H1 (cell line): Measurements from ENCODE around the gene HTR3D. TPM values are rescaled to one million over a fixed set of nuclear protein-coding genes. Genes with fewer than 3 reads are reported as not detected.

Source experiments
- CTCF ChIA-PET: fragments of 300-600 bp; sonication (Branson Sonifier 250); formaldehyde crosslinking; loops from one replicate; lab custom pipeline; 2021; ENCODE audit not compliant: partially characterized antibody; lab: Charles Lee
- POLR2A ChIA-PET: fragments of 300-600 bp; sonication (Branson Sonifier 250); formaldehyde crosslinking; loops from one replicate; lab custom pipeline; 2021; ENCODE audit warnings: inconsistent platforms; ENCODE audit not compliant: partially characterized antibody; lab: Charles Lee
- DNase-seq, 2 experiments: peaks; one replicate each; pipeline versions ENCODE4 v3.0.0 to v3.0.0-alpha.2; 2010 to 2022; ENCODE audit warnings: low spot score in 2 of 2, low read depth in 1 of 2, mixed read lengths in 1 of 2
- FAIRE-seq: peaks from 2 replicates; lab custom pipeline; 2011; peaks lifted over from hg19 to GRCh38; lab: Jason Lieb, UNC
- H2AFZ ChIP-seq: 2 replicates; pipeline ENCODE4 v1.8.1; 2012; ENCODE audit warnings: low read length, inconsistent platforms
- H2AK5ac ChIP-seq: 2 replicates; pipeline ENCODE4 v1.6.1; 2013; ENCODE audit warnings: low read depth, low read length
- H2BK120ac ChIP-seq: replicated peaks from 2 replicates; pipeline ENCODE3; 2013; ENCODE audit warnings: low read depth, low read length, inconsistent platforms
- H2BK12ac ChIP-seq: 2 replicates; pipeline ENCODE4 v1.6.1; 2013; ENCODE audit warnings: low read depth, low read length
- H2BK15ac ChIP-seq: 2 replicates; pipeline ENCODE4 v1.6.1; 2013; ENCODE audit warnings: low read length
- H2BK20ac ChIP-seq: 2 replicates; pipeline ENCODE4 v1.6.1; 2013; ENCODE audit warnings: low read length
- H2BK5ac ChIP-seq: 2 replicates; pipeline ENCODE4 v1.6.1; 2013; ENCODE audit warnings: low read depth, low read length
- H3K14ac ChIP-seq: 2 replicates; pipeline ENCODE4 v1.6.1; 2013; ENCODE audit warnings: inconsistent platforms; ENCODE audit not compliant: insufficient read length
- H3K18ac ChIP-seq: 2 replicates; pipeline ENCODE4 v1.6.1; 2013; ENCODE audit warnings: low read length; ENCODE audit errors: extremely low read depth
- H3K23ac ChIP-seq: 2 replicates; pipeline ENCODE4 v1.6.1; 2013; ENCODE audit warnings: inconsistent platforms; ENCODE audit not compliant: insufficient read length
- H3K23me2 ChIP-seq: 2 replicates; pipeline ENCODE4 v1.6.1; 2013; ENCODE audit warnings: low read depth, low read length
- H3K27ac ChIP-seq: 2 replicates; pipeline ENCODE4 v1.6.1; 2011; ENCODE audit warnings: low read depth, low read length, inconsistent platforms
- H3K27me3 ChIP-seq, 4 experiments: replicated peaks in 1 of 4; 1 replicate in 1 of 4; 2 replicates in 3 of 4; pipeline versions ENCODE4 v1.6.1 to v1.8.1; 2011 to 2013; ENCODE audit warnings: low read length in 3 of 4, mild to moderate bottlenecking in 3 of 4, inconsistent platforms in 2 of 4, mixed read lengths in 2 of 4, moderate library complexity in 1 of 4; ENCODE audit not compliant: control insufficient read depth in 3 of 4, insufficient read depth in 3 of 4; ENCODE audit errors: extremely low read depth in 1 of 4
- H3K36me3 ChIP-seq, 4 experiments: 2 replicates each; pipeline versions ENCODE4 v1.6.1 to v1.8.1; 2011 to 2013; ENCODE audit warnings: mild to moderate bottlenecking in 4 of 4, low read length in 3 of 4, moderate library complexity in 2 of 4, control low read depth in 1 of 4, inconsistent platforms in 1 of 4; ENCODE audit not compliant: insufficient read depth in 4 of 4, control insufficient read depth in 2 of 4
- H3K4ac ChIP-seq: replicated peaks from 2 replicates; pipeline ENCODE3; 2013; ENCODE audit warnings: low read length, low read depth, mixed read lengths, inconsistent platforms; ENCODE audit not compliant: insufficient read length
- H3K4me1 ChIP-seq, 4 experiments: replicated peaks in 1 of 4; 1 replicate in 1 of 4; 2 replicates in 3 of 4; pipeline versions ENCODE4 v1.6.1 to v1.8.1; 2011 to 2013; ENCODE audit warnings: low read length in 3 of 4, inconsistent platforms in 2 of 4, mixed read lengths in 1 of 4; ENCODE audit not compliant: insufficient read depth in 4 of 4, control insufficient read depth in 3 of 4
- H3K4me2 ChIP-seq, 2 experiments: 2 replicates each; pipeline versions ENCODE4 v1.6.1 to v1.8.1; 2011 to 2013; ENCODE audit warnings: low read depth in 2 of 2, low read length in 2 of 2, control low read depth in 1 of 2, inconsistent platforms in 1 of 2, mild to moderate bottlenecking in 1 of 2; ENCODE audit not compliant: insufficient read depth in 1 of 2
- H3K4me3 ChIP-seq, 4 experiments: fragments of 200-600, 300-600 bp in 1 of 4; sonication (generic), shearing (Covaris generic), sonication (Bioruptor Twin) in 1 of 4; 2 replicates each; pipeline versions ENCODE4 v1.5.1 to v1.8.1; 2011 to 2016; ENCODE audit warnings: low read length in 4 of 4, low read depth in 3 of 4, control low read depth in 2 of 4, inconsistent platforms in 2 of 4, mild to moderate bottlenecking in 2 of 4, mixed read lengths in 1 of 4, moderate library complexity in 1 of 4; ENCODE audit not compliant: insufficient read depth in 2 of 4; ENCODE audit errors: extremely low read depth in 1 of 4
- H3K56ac ChIP-seq: replicated peaks from 2 replicates; pipeline ENCODE3; 2013; ENCODE audit warnings: low read depth, mild to moderate bottlenecking, mixed read lengths, low read length, inconsistent platforms; ENCODE audit not compliant: insufficient read length
- H3K79me1 ChIP-seq: 2 replicates; pipeline ENCODE4 v1.6.1; 2013; ENCODE audit warnings: low read depth, low read length, control low read depth
- H3K79me2 ChIP-seq, 2 experiments: 2 replicates each; pipeline versions ENCODE4 v1.6.1 to v1.8.1; 2012 to 2013; ENCODE audit warnings: low read length in 2 of 2, mild to moderate bottlenecking in 2 of 2, inconsistent platforms in 1 of 2; ENCODE audit not compliant: insufficient read depth in 2 of 2, control insufficient read depth in 1 of 2
- H3K9ac ChIP-seq, 4 experiments: replicated peaks in 1 of 4; 1 replicate in 1 of 4; 2 replicates in 3 of 4; pipeline versions ENCODE4 v1.6.1 to v1.8.1; 2011 to 2013; ENCODE audit warnings: low read depth in 3 of 4, low read length in 3 of 4, control low read depth in 2 of 4, mild to moderate bottlenecking in 2 of 4, moderate library complexity in 2 of 4, inconsistent platforms in 1 of 4; ENCODE audit errors: extremely low read depth in 1 of 4
- H3K9me3 ChIP-seq, 2 experiments: 2 replicates each; pipeline versions ENCODE4 v1.6.1 to v1.8.1; 2012 to 2013; ENCODE audit warnings: mild to moderate bottlenecking in 2 of 2, moderate library complexity in 2 of 2, control low read depth in 1 of 2, inconsistent platforms in 1 of 2, low read depth in 1 of 2, low read length in 1 of 2, mixed read lengths in 1 of 2; ENCODE audit not compliant: insufficient read depth in 2 of 2
- H4K20me1 ChIP-seq, 2 experiments: replicated peaks in 1 of 2; 2 replicates each; pipeline versions ENCODE3 to v1.8.1; 2011 to 2013; ENCODE audit warnings: inconsistent platforms in 2 of 2, low read length in 2 of 2, mild to moderate bottlenecking in 1 of 2; ENCODE audit not compliant: insufficient read depth in 2 of 2, control insufficient read depth in 1 of 2
- H4K5ac ChIP-seq: 2 replicates; pipeline ENCODE4 v1.6.1; 2013; ENCODE audit warnings: low read length, low read depth, mixed read lengths, inconsistent platforms; ENCODE audit not compliant: insufficient read length
- H4K8ac ChIP-seq: 2 replicates; pipeline ENCODE4 v1.8.0; 2013; ENCODE audit warnings: mild to moderate bottlenecking, moderate library complexity, low read length, inconsistent platforms; ENCODE audit not compliant: insufficient read depth; ENCODE audit errors: extremely low read depth
- H4K91ac ChIP-seq: replicated peaks from 2 replicates; pipeline ENCODE3; 2013; ENCODE audit warnings: low read length, mixed read lengths, inconsistent platforms; ENCODE audit not compliant: insufficient read length
- ASH2L ChIP-seq: fragments of 200-600, 300-600 bp; sonication (generic); IDR thresholded peaks from one replicate; pipeline ENCODE4 v1.7.1; 2017; ENCODE audit warnings: low read length
- CHD1 ChIP-seq: IDR thresholded peaks from 2 replicates; pipeline ENCODE4 v1.6.1; 2012; ENCODE audit warnings: low read depth, low read length, improper control_type of control experiment
- CTBP2 ChIP-seq: IDR thresholded peaks from 2 replicates; pipeline ENCODE4 v1.7.0; 2011; ENCODE audit warnings: borderline replicate concordance, mild to moderate bottlenecking, moderate library complexity, mixed read lengths, low read length; ENCODE audit not compliant: insufficient read depth, insufficient read length
- EGR1 ChIP-seq: IDR thresholded peaks from 2 replicates; pipeline ENCODE4 v1.6.1; 2011; ENCODE audit warnings: low read depth, low read length, borderline replicate concordance
- HDAC6 ChIP-seq: IDR thresholded peaks from one replicate; pipeline ENCODE4 v1.7.1; 2012; ENCODE audit warnings: low read depth, mild to moderate bottlenecking, inconsistent platforms, low read length, moderate library complexity
- KDM4A ChIP-seq: IDR thresholded peaks from one replicate; pipeline ENCODE4 v1.7.1; 2012; ENCODE audit warnings: low read depth, mild to moderate bottlenecking, moderate library complexity, low read length, inconsistent platforms; ENCODE audit not compliant: severe bottlenecking
- KDM5A ChIP-seq: fragments of 200-600 bp; IDR thresholded peaks from 2 replicates; pipeline ENCODE4 v1.7.1; 2012; ENCODE audit warnings: mild to moderate bottlenecking, low read length, inconsistent platforms, mixed read lengths
- NRF1 ChIP-seq: IDR thresholded peaks from 2 replicates; pipeline ENCODE4 v1.6.1; 2011; ENCODE audit warnings: mild to moderate bottlenecking, low read depth, low read length, improper control_type of control experiment
- POU5F1 ChIP-seq: IDR thresholded peaks from 2 replicates; pipeline ENCODE4 v1.6.1; 2011; ENCODE audit warnings: low read depth, mild to moderate bottlenecking, low read length, moderate library complexity
- RBBP5 ChIP-seq: IDR thresholded peaks from 2 replicates; pipeline ENCODE4 v1.7.1; 2012; ENCODE audit warnings: low read depth, mild to moderate bottlenecking, inconsistent platforms, low read length, moderate library complexity, borderline replicate concordance
- SIRT6 ChIP-seq: IDR thresholded peaks from one replicate; pipeline ENCODE4 v1.7.1; 2012; ENCODE audit warnings: low read length, inconsistent platforms
- SP1 ChIP-seq: IDR thresholded peaks from 2 replicates; pipeline ENCODE4 v1.6.1; 2011; ENCODE audit warnings: low read depth, low read length
- WGBS, 2 experiments: shearing (Covaris generic) in 1 of 2; methylation state at CpG; one replicate each; pipeline versions ENCODE4 v1.1.6 to v1.1.7; 2013 to 2015; ENCODE audit warnings: low lambda C conversion rate in 2 of 2, mixed read lengths in 2 of 2, inconsistent platforms in 1 of 2, low coverage in 1 of 2, missing lambda C conversion rate in 1 of 2; ENCODE audit not compliant: insufficient replicate concordance in 2 of 2, insufficient coverage in 1 of 2, insufficient read length in 1 of 2; ENCODE audit errors: extremely low coverage in 1 of 2, missing lambda C conversion rate in 1 of 2; 5-methylcytosine and 5-hydroxymethylcytosine counted together
- polyA plus RNA-seq, 7 experiments: library from polyadenylated mRNA; depleted of rRNA in 3 of 7; stranded (reverse) in 5 of 7; unstranded in 2 of 7; fragments of >200 nt in 5 of 7; fragments of 200-250 nt in 2 of 7; gene quantifications; 1 replicate in 5 of 7; 2 replicates in 1 of 7; 4 replicates in 1 of 7; pipeline versions ENCODE4 v1.2.1 to v1.2.3, GENCODE V29; 2011 to 2013; ENCODE audit warnings: missing spikeins in 2 of 7, mixed read lengths in 2 of 7
- total RNA-seq: library from RNA; stranded (reverse); fragmentation: NEBNext Ultra II Directional; extraction: Animal tissue kit (Norgen Biotek cat#: 25700); gene quantifications from 2 replicates; pipeline ENCODE4 v1.2.1, GENCODE V29; 2021
- TF ChIP-seq, protein P1 (sequence below): IDR thresholded peaks from 2 replicates; pipeline ENCODE4 v1.6.1; 2011; ENCODE audit warnings: low read length, improper control_type of control experiment
- TF ChIP-seq, protein P2 (sequence below): IDR thresholded peaks from 2 replicates; pipeline ENCODE4 v1.6.1; 2012; ENCODE audit warnings: inconsistent platforms

Gene HTR3D
- total and polyA plus RNA-seq, 2 of the 8 experiments (the other 6 are each of a cell fraction or from before 2014, with no cell fraction given): not detected

DNA sequence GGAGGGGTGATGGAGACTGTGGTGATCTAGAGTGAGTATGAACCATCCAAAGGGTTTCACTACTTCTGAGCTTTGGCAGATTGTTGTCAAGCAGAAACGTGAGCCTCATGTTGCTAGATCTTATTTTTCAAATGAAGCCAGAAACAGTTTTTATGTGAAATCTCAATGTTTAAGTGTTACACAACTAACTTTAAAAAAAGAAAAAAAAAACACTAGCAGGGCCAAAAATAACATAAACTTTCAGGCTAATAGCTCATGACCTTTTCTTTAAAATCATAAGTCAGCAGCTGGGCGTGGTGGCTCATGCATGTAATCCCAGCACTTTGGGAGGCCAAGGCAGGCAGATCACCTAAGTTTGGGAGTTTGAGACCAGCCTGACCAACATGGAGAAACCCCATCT lies 2.1 kb upstream of the HTR3D start:
- Histone ChIP-seq H3K56ac (no peak overlapping the region), H4K20me1 (peaks cover 0 to 1% of the 10 kb centered on the region in 2 experiments), H2BK120ac (no peak overlapping the region), H3K23ac (no peak overlapping the region), H2BK12ac (no peak overlapping the region), H3K79me1 (no peaks in the 10 kb centered on the region), H4K91ac (no peak overlapping the region), H4K5ac (no peak overlapping the region), H3K9ac (no peak overlapping the region), H3K4me2 (no peak overlapping the region), H2AK5ac (no peak overlapping the region), H3K18ac (no peak overlapping the region), H3K79me2 (no peaks in the 10 kb centered on the region), H3K36me3 (no peaks in the 10 kb centered on the region; a peak in 1 of 8 replicates), H3K4me3 (no peak overlapping the region), H3K9me3 (no peaks in the 10 kb centered on the region), H2BK15ac (no peak overlapping the region), H3K14ac (no peak overlapping the region), H2AFZ (no peak overlapping the region), H3K23me2 (no peaks in the 10 kb centered on the region), H2BK20ac (no peak overlapping the region), H3K27ac (no peak overlapping the region), H3K27me3 (no peaks in the 10 kb centered on the region), H2BK5ac (no peak overlapping the region), H4K8ac (no peak overlapping the region), H3K4me1 (no peaks in the 10 kb centered on the region), H3K4ac (no peak overlapping the region)
- 93% methylated on average over 2 of the region's 2 CpGs; no CpG with 5 or more reads in 1 of the 2 experiments for WGBS, 2 experiments
- FAIRE-seq (no peak), DNase-seq (no peak)
- POLR2A ChIA-PET: no interaction called here
- CTCF ChIA-PET: interaction anchor here (0.9 to 1.5 kb wide), 3 partner anchors 11 to 198 kb away, joined by 3 read pairs; no protein-coding TSS in a partner anchor
- no peak for TF ChIP-seq SIRT6
- no peak for TF ChIP-seq EGR1
- no peak for TF ChIP-seq KDM5A
- TF ChIP-seq NRF1: no peak
- TF ChIP-seq ASH2L: no peak
- TF ChIP-seq HDAC6: no peak
- no peak for TF ChIP-seq SP1
- TF ChIP-seq, protein P1, sequence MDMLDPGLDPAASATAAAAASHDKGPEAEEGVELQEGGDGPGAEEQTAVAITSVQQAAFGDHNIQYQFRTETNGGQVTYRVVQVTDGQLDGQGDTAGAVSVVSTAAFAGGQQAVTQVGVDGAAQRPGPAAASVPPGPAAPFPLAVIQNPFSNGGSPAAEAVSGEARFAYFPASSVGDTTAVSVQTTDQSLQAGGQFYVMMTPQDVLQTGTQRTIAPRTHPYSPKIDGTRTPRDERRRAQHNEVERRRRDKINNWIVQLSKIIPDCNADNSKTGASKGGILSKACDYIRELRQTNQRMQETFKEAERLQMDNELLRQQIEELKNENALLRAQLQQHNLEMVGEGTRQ: no peak
- TF ChIP-seq CTBP2: no peak
- TF ChIP-seq CHD1: no peak
- TF ChIP-seq KDM4A: no peak
- TF ChIP-seq, protein P2, sequence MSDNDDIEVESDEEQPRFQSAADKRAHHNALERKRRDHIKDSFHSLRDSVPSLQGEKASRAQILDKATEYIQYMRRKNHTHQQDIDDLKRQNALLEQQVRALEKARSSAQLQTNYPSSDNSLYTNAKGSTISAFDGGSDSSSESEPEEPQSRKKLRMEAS: no peak
- TF ChIP-seq RBBP5: no peak
- no peak for TF ChIP-seq POU5F1
